HG03095 (cell line): ENCODE results near the gene RFX1.

ENCODE experiments used
- ATAC-seq: cut with Tn5 transposase; IDR thresholded peaks from one replicate; pipeline ENCODE4 v1.9.1; 2021; ENCODE audit warnings: moderate library complexity; ENCODE audit not compliant: unreplicated experiment

RFX1 gene

GRCh38 chr19:13996928-13997630, 9.0 kb downstream of the RFX1 start:
- no peak for ATAC-seq

- ATAC-seq = no peak
These were observed 10.0 kb downstream of the RFX1 start for GRCh38 chr19:13995878-13996765.

- no peak for ATAC-seq
These were observed 10.9 kb downstream of the RFX1 start for GRCh38 chr19:13995017-13995728.

DNA sequence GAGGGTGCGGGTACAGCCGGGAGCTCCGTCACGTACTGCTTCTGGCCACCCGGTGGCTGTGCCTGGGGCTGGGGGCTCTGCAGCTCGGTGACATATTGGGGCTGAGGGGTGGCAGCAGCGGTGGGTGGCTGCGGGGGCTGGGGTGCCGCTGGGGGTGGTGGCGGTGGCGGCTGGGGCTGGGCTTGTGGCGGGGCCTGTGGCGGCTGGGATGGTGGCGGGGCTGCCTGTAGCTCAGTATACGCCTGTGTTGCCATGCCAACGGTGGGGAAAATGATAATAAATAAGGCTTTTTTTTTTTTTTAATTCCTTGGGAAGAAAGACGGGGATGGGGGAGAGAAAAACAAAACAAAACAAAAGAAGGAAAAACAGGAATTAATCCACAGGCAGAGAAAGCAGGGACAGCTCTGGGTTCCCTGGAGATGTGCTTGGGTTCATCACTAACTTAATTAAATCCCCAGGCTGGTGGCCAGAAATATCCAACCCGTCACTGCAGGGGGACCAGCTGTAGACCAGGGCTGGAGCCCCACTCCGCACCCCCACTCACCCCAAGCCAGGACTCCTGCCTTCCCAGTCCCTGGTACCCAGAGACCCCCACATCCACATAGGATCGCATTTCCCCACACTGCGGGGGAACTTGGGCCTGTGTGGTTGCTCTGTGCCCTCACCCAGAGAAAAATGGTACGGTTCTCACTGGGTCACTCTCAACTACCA, 12.4 kb downstream of the RFX1 start:
- no peak for ATAC-seq

- ATAC-seq = no peak
These were observed 14.1 kb downstream of the RFX1 start for GRCh38 chr19:13992025-13992424.

DNA sequence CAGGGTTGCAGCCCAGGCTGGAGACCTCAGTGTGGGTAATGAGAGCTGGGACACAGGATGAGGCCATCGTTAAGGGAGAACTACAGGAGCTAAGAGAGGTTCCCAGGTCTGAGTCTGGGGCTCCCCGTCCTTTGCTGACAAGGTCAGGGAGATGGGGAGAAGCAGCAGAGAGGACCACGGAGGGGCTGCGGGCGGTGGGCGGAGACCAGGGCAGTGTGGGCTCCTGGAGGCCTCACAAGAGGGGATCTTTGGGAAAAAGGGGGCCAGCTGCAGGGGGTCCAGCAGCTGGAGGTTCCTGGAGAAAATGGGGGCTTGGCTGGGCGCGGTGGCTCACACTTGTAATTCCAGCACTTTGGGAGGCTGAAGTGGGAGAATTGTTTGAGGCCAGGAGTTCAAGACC, 16.0 kb downstream of the RFX1 start:
- ATAC-seq = no peak

DNA sequence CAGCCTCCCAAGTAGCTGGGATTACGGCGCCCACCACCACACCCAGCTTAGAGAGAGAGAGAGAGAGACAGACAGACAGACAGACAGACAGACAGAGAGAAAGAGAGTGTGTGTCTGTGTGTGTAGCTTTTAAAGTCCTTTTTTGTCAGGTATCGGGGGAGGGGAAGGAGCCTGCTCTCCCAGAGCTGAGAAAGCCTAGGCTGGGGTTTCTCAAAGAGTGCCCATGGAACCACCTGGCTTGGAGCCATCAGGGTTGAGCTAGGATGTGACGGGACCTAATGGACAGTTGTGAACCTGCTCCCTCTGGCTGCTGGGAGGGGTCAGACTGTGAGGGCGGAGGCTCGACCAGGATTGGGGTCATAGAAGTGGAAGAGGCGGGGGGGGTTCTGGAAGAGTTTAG, 16.6 kb downstream of the RFX1 start:
- no peak for ATAC-seq

- ATAC-seq = no peak
These were observed 18.8 kb downstream of the RFX1 start for GRCh38 chr19:13987101-13987890.

GRCh38 chr19:13986348-13986904, 19.7 kb downstream of the RFX1 start:
- ATAC-seq = peak; percentile 73

GRCh38 chr19:13985771-13986347, 20.3 kb downstream of the RFX1 start:
- no peak for ATAC-seq

DNA sequence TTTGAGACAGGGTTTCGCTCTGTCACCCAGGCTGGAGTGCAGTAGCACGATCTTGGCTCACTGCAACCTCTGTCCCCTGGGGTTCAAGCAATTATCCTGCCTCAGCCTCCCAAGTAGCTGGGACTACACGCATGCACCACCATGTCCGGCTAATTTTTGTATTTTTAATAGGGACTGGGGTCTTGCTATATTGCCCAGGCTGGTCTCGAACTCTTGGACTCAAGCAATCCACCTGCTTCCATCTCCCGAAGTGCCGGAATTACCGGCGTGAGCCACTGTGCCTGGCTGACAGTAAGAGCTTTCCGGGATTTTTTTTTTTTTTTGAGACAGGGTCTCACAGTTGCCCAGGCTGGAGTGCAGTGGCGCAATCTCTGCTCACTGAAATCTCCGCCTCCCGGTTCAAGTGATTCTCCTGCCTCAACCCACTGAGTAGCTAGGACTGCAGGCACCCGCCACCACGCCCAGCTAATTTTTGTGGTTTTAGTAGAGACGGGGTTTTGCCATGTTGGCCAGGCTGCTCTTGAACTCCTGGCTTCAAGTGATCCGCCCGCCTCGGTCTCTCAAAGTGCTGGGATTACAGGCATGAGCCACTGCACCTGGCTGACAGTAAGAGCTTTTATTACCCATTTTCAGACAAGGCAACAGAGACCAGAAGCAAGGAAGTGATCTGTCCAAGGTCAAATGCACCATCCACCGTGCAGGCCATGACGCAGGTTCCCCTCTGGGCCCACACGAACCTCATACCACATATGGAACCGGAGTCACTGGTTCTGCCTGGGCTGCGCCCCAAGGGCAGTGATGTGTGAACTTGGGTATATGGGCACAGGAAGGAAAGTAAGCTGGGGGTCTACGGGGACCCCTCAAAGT, 21.0 kb downstream of the RFX1 start:
- no peak for ATAC-seq

- no peak for ATAC-seq
These were observed 21.9 kb downstream of the RFX1 start for GRCh38 chr19:13984186-13984585.

DNA sequence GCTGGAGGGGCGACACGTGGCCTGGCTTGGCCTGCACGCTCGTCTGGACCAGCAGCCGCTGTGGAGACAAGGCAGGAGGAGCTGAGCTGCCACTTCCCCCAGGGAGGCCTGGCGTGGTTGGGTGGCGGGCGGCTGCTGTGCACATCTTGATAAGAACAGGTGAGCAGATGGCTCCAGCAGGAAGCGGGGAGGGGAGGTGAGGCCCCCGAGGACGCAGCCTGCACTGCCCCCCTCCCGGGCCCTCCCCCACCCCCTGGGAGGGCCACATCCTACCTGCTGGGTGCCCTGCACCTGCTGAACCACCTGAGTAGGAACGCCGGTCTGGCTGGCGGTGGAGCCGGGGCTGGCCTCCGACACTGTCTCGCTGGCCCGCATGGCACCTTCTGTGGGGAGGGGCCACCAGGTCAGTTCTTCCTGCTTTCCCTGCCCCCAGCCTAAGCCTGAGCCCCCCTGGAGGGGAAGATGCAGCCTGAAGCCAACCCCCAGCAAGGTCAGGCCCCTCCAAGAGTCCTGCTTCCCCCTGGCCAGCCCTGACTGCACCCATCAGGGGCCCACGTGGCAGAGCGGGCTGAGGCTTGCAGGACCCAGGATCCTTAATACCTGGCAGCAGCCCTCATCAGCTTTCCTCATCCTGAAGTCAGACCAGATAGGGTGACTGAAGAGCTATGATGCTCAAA, 22.8 kb downstream of the RFX1 start:
- no peak for ATAC-seq

DNA sequence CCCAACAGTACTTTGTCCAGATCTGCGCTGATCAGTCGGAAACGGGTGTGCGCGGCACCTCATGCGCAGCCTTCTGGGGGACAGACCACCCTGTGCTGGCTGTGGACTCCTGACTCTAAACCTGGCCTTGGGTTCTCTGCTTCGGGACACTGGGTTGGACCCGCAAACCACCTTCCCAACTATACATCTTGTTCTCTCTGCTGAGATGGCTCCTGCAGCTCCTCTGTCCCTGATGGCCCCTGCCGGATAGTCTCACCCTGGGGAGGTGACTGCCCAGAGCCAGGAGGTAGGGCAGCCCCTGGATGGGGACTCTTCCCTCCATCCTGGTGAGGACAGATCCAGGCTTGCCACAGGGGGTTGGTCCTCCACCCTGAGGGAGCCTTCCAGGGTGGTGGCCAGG, 23.3 kb downstream of the RFX1 start:
- no peak for ATAC-seq

GRCh38 chr19:13981988-13982501, 24.1 kb downstream of the RFX1 start:
- no peak for ATAC-seq

DNA sequence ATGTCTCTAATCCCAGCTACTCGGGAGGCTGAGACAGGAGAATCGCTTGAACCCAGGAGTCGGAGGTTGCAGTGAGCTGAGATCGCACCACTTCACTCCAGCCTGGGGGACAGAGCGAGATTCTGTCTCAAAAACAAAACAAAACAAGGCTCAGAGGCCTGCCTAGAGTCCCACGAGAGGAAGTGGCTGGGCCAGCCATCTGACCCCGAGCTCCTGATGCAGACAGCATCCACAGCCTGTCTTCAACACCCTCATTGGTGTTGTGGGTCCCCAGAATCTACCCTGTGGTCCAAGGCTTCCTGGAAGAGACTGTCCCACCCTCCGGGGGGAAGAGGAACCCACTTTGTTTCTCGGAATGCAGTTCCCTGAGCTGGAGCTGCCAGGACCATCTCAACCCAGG, 24.7 kb downstream of the RFX1 start:
- ATAC-seq = no peak

DNA sequence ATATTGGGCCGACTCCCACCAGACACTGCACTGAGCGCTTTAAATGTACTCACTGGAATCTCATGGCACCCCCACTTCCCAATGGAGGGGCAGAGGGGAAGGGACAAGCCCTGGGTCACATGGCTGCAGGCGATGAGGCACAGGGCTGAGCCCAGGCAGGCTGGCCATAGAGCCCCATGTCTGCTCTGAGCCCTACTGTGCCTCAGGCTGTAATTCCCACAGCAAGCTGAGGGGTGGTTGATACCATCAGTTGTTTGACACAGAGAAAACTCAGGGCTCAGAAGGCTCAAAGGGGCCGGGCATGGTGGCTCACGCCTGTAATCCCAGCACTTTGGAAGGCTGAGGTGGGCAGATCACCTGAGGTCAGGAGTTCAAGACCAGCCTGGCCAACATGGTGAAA, 25.1 kb downstream of the RFX1 start:
- ATAC-seq = no peak

- no peak for ATAC-seq
These were observed 25.8 kb downstream of the RFX1 start for GRCh38 chr19:13980340-13980739.
